LoVo (cell line): Measurements from ENCODE around the gene SSX5.
"Not testable (repeated sequence)": the region's sequence is repeated elsewhere in the genome, so short reads cannot be mapped to it uniquely, and the experiment has no call there.

ENCODE experiments used
- DNase-seq: peaks from one replicate; pipeline ENCODE4 v3.0.0-alpha.2; 2016; ENCODE audit warnings: low spot score

SSX5 gene

GRCh38 chrX:48196745-48197201, at the start of gene SSX5:
TSS of gene SSX5 (minus strand) at chrX:48196795. CDS start at chrX:48195358, 1,437 bp downstream.
- DNase-seq, result no peak

DNA sequence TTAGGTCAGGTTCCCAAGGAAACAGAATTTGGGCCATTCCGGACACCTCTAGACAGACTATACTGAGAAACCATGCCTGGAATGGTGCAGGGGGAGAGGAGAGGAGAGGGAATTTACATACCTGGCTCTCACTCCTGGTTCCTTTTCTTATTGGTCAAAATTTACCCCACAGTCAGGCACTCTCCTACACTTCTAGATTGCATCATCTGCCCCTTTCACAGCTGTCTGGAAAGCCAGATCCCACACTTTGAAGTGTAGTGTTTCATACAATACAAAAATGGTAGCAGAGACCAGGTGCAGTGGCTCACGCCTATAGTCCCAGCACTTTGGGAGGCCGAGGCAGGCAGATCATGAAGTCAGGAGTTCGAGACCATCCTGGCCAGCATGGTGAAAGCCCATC, 27.6 kb upstream of the SSX5 start:
- not testable (repeated sequence) for DNase-seq

DNA sequence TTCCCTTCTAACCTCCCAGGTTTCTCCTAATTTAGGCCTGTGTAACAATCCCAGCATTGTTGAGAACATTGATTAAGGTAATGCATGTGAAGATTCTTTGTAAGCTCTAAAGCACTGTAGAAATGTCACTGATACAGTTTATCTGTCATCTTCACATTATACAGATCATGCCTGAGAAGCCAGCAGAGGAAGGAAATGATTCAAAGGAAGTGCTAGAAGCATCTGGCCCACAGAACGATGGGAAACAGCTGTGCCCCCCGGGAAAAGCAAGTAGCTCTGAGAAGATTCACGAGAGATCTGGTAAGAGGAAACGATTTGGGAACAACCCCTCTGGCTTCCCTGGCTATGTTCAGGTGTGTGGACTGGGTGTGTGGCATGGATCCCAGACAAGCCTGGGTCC, 17.7 kb upstream of the SSX5 start:
- DNase-seq, result not testable (repeated sequence)

DNA sequence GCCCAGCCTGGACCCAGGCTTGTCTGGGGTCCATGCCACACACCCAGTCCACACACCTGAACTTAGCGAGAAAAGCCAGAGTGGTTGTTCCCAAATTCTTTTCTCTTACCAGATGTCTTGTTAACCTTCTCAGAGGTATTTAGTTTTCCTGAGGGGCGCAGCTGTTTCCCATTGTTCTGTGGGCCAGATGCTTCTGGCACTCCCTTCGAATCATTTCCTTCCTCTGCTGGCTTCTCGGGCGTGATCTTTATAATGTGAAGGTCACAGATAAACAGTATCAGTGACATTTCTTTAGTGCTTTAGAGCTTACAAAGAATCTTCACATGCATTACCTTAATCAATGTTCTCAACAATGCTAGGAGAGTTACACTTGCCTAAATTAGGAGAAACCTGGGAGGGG, 6.6 kb downstream of the SSX5 start:
- DNase-seq, result not testable (repeated sequence)

DNA sequence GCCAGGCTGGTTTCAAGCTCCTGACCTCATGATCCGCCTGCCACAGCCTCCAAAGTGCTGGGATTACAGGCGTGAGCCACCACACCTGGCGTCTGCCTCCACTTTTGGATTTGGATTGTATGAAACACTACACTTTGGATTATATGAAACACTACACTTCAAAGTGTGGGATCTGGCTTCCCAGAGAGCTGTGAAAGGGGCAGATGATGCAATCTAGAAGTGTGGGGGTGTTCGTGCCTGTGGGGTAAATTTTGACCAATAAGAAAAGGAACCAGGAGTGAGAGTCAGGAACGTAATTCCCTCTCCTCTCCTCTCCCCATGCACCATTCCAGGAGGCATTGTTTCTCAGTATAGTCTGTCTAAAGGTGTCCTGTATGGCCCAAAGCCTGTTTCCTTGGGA, 14.7 kb downstream of the SSX5 start:
- DNase-seq, result not testable (repeated sequence)

GRCh38 chrX:48180811-48181210, 15.8 kb downstream of the SSX5 start:
- no peak for DNase-seq

GRCh38 chrX:48179691-48180090, 16.9 kb downstream of the SSX5 start:
- no peak for DNase-seq

DNA sequence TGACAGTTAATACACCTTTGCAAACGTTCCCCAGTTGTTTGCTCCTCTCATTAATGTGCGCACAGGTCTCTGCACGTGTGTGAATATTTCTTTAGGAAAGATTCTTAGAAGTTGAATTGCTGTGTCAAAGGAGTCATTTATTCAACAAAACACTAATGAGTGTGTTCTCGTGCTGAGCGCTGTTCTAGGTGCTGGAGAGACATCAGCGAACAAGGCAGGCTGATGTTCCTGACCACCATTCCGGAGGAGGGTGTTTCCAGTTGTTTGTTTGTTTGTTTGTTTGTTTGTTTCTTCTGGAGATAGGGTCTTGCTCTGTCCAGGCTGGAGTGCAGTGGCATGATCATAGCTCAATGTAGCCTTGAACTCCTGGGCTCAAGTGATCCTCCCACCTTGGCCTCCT, 30.3 kb downstream of the SSX5 start:
- DNase-seq, result not testable (repeated sequence)

DNA sequence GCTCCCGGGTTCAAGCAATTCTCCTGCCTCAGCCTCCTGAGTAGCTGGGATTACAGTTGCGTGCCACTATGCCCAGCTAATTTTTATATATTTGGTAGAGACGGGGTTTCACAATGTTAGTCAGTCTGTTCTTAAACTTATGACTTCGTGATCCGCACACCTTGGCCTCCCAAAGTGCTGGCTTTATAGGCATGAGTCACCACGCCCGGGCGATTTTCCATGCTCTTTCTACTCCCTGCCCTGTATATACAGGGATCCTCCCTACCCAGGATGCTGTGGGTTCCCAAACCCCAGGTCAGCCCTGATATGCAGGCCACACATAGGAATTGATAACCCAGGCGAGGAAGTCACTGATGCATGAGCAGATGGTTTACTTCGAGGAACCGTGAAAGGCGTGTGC, 31.4 kb downstream of the SSX5 start:
- peak; percentile 33 for DNase-seq

DNA sequence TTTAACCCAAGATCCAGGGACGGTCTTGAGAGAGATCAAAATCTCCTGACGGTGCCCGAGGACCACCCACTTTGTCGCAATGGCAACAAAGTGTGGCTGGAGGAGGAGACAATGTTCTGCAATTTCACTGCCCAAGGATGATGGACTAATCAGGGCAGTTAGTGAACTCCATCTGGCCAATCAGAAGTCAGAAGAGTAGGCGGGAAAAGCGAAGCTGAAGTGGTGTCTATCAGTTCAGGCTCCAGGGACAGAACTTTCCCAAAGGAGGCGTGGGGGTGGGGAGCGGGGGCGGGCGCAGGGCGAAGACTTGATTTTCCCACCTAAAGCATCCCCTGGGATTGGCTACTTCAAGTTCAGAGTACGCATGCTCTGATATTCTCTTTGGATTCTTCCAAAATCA, 40.6 kb downstream of the SSX5 start:
- no peak for DNase-seq

- DNase-seq, result no peak
These were observed 41.8 kb downstream of the SSX5 start for GRCh38 chrX:48154796-48155195.

DNA sequence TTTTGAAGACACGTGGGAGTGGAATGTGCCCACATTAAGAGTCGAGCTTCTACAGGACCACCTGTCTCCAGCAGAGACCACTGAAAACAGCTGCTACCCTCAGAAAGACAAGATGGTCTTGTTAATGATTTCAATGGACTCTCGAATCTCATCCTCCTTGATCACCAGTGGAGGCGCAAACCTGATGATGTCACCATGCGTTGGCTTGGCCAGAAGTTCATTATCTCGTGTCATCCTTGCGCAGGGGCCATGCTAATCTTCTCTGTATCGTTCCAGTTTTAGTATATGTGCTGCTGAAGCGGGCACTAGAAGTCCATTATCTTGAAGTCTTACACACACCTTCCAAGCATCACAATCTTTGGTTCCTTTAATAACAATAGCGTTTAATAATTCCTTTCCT, 42.8 kb downstream of the SSX5 start:
- no peak for DNase-seq

- not testable (repeated sequence) for DNase-seq
These were observed 53.9 kb downstream of the SSX5 start for GRCh38 chrX:48142697-48143096.

GRCh38 chrX:48141810-48142508, 54.6 kb downstream of the SSX5 start:
- not testable (repeated sequence) for DNase-seq

- DNase-seq, result not testable (repeated sequence)
These were observed 57.5 kb downstream of the SSX5 start for GRCh38 chrX:48139076-48139475.
